ENCODE measurements around the gene PCMT1.

- no peak for TF ChIP-seq CTCF (IDR thresholded peaks at IDR 0.05)
- TF ChIP-seq POLR2A (IDR thresholded peaks at IDR 0.05), result no peak
These were observed 105.6 kb downstream of the PCMT1 start for GRCh38 chr6:149855040-149855654.

Measured in esophagus squamous epithelium (tissue), 4 donors.